NCI-H2081 (cell line): Measurements from ENCODE around the gene ATP8A2.

Source experiments
- DNase-seq, 2 experiments: peaks; one replicate each; lab custom pipeline; 2025; lab: John Stamatoyannopoulos, UW

The ATP8A2 gene

GRCh38 chr13:25384758-25385410, 13.1 kb downstream of the ATP8A2 start:
- DNase-seq, result no peak

GRCh38 chr13:25391932-25392331, 20.2 kb downstream of the ATP8A2 start:
- no peak for DNase-seq

GRCh38 chr13:25394402-25395060, 22.8 kb downstream of the ATP8A2 start:
- no peak for DNase-seq

GRCh38 chr13:25397763-25398162, 26.0 kb downstream of the ATP8A2 start:
- DNase-seq, result no peak

GRCh38 chr13:25400925-25401324, 29.2 kb downstream of the ATP8A2 start:
- DNase-seq, result no peak

GRCh38 chr13:25401958-25402357, 30.2 kb downstream of the ATP8A2 start:
- no peak for DNase-seq

GRCh38 chr13:25406377-25406776, 34.6 kb downstream of the ATP8A2 start:
- DNase-seq, result peak; percentile 6 to 48

GRCh38 chr13:25409938-25410337, 38.2 kb downstream of the ATP8A2 start:
- DNase-seq, result no peak

GRCh38 chr13:25415241-25415640, 43.5 kb downstream of the ATP8A2 start:
- DNase-seq, result no peak

GRCh38 chr13:25417535-25417934, 45.8 kb downstream of the ATP8A2 start:
- DNase-seq, result no peak

GRCh38 chr13:25420161-25420560, 48.4 kb downstream of the ATP8A2 start:
- DNase-seq, result peak in 1 of 2 experiments; percentile 14

- no peak for DNase-seq
Measured at GRCh38 chr13:25421612-25422011, 49.8 kb downstream of the ATP8A2 start.

- DNase-seq, result no peak
Measured at GRCh38 chr13:25422153-25422552, 50.4 kb downstream of the ATP8A2 start.

GRCh38 chr13:25423831-25424230, 52.1 kb downstream of the ATP8A2 start:
- DNase-seq, result no peak

- DNase-seq, result no peak
Measured at GRCh38 chr13:25429466-25429865, 57.7 kb downstream of the ATP8A2 start.

- DNase-seq, result no peak
Measured at GRCh38 chr13:25432691-25433090, 60.9 kb downstream of the ATP8A2 start.

- no peak for DNase-seq
Measured at GRCh38 chr13:25440061-25440460, 68.3 kb downstream of the ATP8A2 start.

GRCh38 chr13:25446261-25446660, 74.5 kb downstream of the ATP8A2 start:
- no peak for DNase-seq

- no peak for DNase-seq
Measured at GRCh38 chr13:25447396-25447795, 75.6 kb downstream of the ATP8A2 start.

- no peak for DNase-seq
Measured at GRCh38 chr13:25453850-25454365, 82.1 kb downstream of the ATP8A2 start.

- no peak for DNase-seq
Measured at GRCh38 chr13:25455146-25455545, 83.4 kb downstream of the ATP8A2 start.

- DNase-seq, result no peak
Measured at GRCh38 chr13:25457566-25457965, 85.8 kb downstream of the ATP8A2 start.

GRCh38 chr13:25462301-25463125, 90.7 kb downstream of the ATP8A2 start:
- DNase-seq, result no peak
